GM19372 (cell line): ENCODE data around the gene BOD1.
"Not testable (repeated sequence)": the region's sequence is repeated elsewhere in the genome, so short reads cannot be mapped to it uniquely, and the experiment has no call there.

Experiments
- ATAC-seq: cut with Tn5 transposase; IDR thresholded peaks from one replicate; pipeline ENCODE4 v1.9.1; 2021; ENCODE audit warnings: mild to moderate bottlenecking, low read depth, moderate library complexity; ENCODE audit not compliant: unreplicated experiment

BOD1 gene

DNA sequence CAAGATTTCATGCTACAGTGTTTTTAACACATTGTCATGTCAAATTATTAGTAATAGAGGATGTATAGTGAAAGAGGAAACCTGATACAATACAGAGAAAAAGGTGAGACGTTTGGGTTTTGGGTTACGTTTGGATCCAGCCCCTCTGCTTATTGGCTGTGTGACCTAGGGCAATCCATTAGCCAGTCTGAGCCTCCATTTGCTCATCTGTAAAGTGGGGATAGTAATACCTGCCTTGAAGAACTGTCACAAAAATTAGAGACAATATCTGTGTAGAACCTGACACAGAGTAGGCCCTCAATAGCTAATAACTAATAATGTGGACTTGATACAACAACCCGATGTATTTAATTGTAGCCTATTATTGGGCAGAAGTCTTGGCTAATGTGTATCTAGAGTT, 4.3 kb upstream of the BOD1 start:
- no peak for ATAC-seq

DNA sequence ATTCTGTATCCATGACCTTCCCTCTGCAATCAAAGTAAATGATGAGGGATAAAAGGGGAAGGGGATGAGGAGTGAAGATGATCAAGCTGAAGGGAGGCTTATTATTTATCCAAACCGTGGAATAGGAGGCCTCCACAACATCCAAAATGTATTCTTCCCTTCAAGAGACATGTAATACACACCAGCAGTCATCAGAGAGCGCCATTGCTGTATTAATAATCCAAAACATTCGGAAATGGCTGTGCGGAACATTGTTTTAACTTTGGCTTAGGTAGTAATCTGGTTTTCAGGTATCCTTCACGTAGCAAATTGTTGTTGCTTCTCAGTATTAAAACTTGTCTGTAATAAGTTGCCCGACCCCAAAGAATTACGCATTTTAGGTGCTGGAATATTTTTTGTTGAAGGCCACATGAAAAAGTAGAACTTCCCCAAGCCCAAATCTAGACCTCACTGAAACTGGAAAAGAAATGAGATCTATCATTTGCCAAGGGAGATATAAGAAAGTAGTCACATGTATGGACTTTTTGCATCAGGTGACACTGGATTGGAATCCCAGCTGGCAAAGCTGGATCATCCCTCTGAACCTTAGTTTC, 2.6 kb upstream of the BOD1 start:
- ATAC-seq: no peak

DNA sequence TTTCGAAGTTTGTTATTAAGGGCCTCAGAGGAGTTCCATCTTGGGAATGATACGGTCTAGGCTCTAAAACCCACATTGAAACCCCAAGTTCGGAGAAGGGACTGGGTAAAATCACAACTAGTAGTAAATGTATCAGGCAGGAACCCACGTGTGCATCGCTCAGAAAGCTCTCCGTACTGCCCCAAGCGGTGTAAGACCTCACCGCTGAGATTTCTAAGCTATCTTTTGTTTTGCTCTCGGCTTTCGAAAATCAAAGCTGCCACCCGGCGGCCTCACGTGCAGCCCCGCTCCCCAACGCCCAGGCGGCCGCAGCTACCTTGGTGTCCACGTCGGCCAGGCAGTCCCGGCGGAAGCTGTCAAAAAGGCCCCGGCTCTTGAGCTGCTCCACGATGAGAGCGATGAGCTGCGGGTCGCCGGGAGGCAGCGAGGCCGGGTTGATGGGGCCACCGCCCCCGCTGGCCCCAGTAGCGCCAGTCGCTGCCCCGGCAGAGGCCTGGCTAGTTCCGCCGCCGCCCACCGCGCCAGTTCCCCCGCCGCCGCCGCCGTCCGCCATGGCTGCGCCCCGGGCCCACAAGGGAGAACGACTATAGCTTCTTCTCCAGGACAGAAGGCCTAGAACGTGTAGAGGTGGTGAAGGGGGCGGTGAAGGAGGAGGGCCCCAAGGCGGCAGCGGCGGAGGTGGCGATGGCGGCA, 420 bp downstream of the BOD1 start:
- ATAC-seq: peak; percentile 43

DNA sequence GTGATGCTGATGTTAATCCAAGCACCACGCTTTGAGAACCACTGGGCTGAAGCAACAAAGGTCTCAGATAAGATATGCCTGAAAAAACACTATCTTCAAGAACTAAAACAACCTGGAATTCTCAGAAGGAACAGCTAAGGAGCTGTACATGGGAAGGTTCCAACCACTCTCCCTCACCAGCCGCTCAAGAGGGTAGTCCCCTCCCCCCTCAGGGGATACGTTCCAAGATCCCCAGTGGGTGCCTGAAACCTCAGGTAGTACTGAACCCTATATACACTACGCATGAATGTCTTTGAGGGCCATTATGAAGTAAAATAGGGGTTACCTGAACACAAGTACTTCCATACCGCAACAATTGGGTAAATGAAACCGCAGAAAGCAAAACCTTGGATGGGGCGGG, 1.9 kb downstream of the BOD1 start:
- ATAC-seq: no peak

DNA sequence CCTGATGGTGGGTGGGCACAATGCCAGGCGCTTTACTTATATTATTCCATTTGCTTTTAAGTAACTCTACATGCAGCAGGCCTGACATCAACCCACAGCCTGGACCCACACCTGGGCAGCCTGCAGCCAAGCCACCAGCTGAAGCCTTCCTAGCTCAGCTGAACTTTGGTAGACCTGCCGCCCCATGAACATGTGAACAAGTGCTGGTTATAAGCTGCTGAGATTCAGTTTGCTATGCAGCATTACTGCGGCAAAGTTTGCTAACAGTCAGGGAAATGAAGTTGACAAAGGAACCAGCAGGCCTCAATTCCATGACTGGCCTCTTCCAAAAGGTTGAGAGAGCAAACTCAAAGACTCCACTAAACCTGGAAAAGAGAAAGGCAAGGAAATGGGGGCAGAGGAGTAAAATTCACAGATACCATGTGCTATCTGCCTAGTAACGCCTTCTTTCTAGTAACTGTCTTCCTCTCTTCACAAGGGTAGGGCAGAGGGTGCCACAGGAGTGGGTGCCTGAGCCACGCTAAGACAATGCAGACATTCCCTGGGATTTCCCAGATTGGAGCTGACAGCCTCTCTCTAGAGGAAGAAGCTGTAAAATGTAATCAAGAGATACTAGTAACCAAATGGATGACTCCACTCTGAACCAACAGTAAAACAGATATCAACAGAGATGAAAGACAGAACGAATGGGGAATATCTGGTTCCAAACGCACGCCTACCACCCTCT, 2.9 kb downstream of the BOD1 start:
- no peak for ATAC-seq

DNA sequence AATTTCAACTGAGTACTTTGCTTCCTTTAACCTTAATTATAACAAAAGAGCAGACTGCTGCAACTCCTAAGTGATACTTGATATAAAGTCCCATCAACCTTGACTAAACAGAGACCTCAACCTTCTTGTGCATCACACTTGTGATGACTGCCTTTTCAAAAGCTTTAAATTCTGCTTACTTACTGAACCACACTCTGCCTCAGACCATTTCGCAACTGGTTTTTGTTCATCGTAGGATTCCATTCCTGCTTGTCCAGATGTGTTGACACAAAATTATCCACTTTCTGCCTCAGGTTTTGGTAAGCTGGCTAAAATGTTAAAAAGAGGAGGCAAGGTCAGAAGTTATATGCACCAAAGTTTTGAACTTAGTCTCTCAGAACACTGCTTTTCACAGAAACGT, 3.5 kb downstream of the BOD1 start:
- no peak for ATAC-seq

DNA sequence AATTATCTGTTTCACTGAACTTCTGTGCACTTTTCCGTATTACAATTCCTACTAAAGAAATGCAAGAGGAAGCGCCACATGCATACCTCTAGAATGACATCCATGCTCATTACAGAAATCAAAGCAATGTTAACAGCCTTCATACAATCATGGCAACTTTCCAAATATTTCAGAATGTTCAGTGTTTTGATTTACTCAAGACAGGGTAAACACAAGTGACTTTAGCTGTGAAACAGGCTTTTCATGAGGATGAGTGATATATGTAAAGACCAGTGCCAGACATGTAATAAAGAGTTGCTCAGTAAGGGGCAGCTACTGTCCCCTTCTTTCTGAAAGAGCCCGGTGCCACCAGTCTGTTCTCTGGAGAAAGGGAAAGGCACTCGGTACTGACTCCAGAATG, 4.7 kb downstream of the BOD1 start:
- ATAC-seq: no peak

DNA sequence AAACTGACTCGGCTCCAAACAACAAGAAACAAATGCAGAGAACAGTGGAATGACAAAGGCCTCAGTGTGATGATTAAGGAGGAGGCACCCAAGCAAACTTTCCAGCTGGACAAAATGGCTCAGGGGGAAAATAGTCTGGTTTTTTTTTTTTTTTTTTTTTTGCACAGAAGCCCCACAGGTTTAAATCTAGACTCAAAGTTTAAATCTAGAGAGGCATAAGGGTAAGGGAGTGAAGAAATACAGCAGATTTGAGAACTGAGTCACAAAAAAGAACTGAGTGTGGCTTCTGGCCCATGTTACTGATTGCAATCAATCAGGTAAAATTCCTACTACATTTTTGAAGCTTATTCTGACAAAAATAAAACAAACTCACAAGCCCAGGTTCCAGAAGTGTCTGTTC, 12.3 kb downstream of the BOD1 start:
- no peak for ATAC-seq

DNA sequence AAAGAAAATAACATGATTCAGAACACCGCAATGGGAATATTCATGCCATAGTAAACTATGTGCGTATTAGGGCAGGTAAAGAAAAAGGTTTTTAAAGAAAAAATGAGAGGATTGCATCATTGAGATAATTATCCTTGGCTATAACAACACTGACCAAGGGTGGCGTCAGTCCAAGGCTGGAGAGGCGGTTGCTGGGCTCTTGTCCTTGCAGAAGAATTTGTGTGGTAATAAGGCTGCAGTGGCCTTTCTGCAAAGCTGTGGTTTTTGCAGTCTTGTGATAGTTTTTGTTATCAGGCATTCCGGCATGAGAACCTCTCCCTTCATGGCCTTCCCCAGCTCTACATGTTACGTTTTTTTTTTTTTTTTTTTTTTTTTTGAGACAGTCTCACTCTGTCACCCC, 14.0 kb downstream of the BOD1 start:
- no peak for ATAC-seq

DNA sequence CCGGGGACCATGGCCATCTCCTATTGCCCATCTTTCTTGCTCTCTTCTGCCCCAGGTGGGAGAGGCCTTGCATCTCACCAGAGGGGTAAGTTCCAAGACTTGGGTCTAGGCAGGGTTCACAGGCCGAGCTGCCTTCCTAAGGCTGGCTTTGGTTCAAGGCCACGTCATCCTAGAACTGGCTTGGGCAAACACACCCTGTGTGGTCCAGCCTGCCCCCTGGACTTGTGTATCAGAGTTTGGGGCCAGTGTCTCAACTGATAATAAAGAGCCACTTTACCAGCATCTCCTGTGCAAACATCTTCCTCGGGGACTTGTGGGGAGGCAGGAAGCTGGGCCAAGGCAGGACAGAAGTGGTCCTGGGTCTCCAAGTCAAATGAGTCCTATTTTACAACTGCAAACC, 17.8 kb downstream of the BOD1 start:
- no peak for ATAC-seq

DNA sequence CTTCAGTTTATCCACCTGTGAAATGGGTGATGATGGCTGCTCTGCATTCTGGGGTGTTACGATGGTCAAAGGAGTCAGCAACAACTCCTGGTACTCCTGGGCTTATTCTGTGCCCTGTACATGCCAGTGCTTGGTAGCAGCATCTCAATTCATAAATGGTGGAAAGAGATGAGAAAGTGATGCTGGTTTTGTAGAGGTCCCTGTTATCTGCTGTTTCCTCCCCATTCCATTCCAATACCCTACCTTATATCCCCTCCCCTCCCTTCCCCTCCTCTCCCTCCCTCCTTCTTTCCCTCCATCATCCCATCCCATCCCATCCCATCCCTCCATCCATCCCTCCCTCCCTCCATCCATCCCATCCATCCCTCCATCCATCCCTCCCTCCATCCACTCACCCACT, 19.1 kb downstream of the BOD1 start:
- no peak for ATAC-seq

DNA sequence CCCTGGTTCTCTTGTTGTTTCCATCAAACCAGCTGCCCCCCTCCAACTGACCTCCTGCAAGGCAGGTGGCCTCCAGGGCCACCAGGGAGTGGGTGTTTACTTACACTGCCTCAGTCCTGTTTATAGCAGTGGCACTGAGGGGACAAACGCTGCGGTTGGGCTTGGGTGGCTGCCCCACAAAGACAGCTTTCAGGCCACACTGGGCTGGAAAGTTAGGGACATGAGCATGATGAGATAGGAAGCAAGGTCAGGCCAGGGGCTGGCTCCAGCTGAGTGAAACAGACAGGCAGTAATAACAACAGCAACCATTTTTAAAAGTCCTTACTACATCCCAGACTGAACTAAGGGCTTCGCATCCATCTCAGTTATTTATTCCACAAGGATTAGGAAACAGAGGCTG, 20.6 kb downstream of the BOD1 start:
- no peak for ATAC-seq

DNA sequence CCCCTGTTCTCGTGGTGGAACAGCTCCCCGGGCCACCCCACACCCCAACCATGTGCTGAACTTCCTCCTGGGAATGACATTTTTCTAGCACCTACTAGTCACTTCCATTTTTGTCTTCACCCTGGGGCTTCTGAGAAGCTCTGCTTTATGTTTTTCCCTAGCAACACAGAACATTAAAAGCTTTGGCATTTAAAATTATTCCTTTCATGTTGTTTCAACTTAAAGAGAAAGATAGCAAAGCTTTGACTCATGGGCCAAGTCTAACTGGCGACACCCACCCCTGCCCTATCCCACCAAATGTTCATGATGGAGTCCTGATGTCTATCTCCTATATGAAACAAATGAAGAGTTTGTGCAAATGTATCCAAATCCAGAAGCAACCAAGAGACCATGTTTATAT, 22.4 kb downstream of the BOD1 start:
- no peak for ATAC-seq

DNA sequence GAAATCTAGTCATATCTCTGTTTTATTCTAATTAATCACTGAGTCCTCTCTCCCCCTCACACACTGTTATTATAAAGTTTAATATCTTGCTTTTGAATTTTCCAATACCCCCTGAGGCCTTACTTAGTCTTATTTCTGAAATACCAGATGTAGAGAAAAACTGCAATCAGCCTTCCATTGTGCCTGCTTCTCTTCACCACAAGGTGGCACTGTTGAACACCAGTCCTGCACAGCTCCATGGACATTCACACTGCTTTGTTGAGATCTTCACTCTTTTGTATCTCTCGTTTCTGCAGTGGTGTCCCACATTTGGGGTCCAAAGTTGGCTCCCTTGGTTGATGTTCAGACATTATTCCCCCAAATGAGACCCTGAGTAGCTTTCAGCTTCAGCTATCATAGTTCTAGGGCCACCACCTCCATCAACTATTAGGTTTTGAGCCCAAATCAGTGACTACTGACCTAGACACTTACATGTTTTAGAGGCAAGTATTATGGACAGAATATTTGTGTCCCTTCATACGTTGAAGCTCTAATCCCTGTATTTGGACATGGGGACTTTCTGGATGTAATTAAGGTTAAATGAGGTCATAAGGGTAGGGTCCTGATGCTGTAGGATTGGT, 24.3 kb downstream of the BOD1 start:
- no peak for ATAC-seq

DNA sequence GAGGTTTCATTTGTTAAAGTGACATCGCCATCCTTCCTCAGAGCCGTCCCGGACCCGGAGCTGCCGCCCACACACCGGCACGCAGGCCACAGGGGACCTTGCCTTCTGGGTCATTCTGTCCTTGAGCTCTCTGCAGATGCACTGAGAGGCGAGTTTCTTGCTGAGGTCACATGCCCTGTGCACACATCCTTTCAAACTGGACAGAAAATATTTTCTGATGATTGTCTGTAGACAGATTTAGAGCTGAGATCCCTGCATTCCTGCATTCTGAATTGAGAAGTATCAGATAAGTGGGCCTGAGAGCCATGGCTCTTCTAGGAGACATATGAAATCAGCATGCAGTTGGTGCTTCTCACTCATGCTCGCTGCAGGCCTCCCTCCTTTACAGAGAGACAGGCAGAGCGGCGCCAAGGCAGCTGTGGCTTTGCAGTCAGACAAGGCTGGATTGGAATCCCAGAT, 25.4 kb downstream of the BOD1 start:
- no peak for ATAC-seq

DNA sequence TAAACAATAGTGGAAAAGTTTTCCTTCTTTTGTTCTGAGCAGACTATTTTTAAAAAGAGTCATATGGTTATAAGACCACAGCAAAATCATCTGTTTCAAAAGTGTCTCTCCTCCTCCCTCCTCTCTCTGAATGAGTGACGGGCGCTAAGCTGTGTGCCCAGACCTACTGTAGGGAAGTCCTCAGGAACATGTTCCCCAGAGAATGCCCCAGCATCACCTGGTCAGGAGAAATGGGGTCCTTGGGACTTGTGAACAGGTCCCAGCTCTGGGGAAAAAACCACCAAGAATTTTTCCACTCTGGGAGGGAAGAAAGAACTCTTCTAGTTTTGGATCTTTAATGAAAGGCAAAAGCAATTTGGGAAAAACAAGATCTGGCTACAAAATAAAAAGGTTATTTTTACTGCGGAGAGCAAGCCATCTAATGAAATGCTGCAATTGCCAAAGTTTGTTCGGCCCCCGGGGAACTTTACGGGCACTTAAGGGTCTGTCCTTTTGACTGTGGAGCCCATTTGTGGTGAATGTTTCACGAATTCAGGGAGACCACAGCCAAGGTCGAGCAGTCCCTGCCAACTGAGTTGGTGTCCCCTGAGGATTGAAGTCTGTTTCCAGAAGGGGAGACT, 25.9 kb downstream of the BOD1 start:
- ATAC-seq: no peak

DNA sequence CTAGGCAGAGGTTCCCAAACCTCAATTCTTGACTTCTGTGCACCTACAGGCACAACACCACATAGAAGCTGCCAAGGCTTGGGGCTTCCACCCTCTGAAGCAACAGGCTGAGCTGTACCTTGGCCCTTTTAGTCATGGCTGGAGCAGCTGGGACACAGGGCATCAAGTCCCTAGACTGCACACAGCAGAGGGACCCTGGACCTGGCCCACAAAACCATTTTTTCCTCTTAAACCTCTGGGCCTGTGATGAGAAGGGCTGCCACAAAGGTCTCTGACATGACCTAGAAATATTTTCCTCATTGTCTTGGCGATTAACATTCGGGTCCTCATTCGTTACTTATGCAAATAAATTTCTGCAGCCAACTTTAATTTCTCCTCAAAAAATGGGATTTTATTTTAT, 30.3 kb downstream of the BOD1 start:
- not testable (repeated sequence) for ATAC-seq

DNA sequence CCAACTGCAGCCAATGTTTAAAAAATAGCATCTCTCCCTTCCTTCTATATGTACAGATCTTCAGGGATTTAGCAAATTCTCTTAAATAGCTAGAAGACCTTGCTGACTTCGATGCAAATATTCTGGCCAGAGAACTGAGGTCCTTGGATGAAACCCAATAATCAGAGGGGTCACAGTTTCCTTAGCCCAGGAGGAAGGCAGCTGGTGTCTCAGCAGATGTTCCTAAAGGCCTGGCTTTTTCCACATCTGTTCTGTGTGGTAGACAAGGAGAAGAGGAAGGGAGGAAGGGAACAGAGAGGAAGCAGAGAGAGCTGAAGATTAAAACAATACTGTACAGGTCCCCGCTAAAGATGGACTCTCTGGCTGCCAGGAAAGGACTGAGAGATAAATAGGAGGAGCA, 33.1 kb downstream of the BOD1 start:
- no peak for ATAC-seq

DNA sequence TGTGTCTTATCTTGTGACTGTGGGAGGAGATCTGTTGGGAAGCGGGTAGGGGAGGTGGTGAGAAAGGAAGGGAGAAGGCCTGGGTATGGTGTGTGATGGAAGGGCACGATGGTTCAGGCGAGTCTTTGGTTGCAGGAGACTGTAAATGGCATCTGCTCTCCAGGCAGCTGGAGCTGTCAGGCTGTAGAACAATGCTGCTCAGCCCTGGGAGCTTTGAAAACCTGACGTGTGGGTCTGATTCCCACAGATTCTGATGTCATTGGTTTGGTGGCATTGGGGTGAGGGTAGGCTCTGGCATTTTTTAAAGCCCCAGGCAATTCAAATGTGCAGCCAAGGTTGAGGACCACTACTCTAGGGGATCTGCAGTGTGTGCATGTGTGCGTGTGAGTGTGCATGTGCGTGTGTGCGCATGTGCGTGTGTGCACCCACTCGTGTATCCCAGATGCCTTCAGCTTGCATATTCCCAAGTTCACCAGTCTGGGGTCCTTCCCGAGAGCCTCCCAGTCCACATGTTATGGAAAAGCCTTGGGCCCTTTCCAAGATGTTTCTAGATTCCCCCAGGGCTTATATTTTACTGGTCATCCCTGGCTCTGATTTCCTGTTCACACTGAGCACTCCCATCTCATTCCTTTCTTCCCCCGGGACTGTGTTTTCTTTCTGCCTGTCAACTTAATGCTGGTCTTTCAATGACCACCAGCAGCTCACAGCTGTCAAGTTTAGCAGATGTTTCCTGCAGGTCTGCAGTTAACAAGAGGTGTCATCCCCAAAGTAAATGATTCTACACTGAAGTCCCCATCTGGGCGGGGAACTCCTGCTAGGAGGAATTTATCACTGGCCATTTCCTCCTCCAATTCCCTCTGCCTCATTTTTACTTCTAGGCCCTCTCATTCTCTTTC, 34.0 kb downstream of the BOD1 start:
- ATAC-seq: no peak
